ENCODE measurements around the gene IRF2BP2.
"Not testable (repeated sequence)": the region's sequence is repeated elsewhere in the genome, so short reads cannot be mapped to it uniquely, and the experiment has no call there.

IRF2BP2 gene

GRCh38 chr1:234610061-234610665 lies at the start of gene IRF2BP2:
TSS of gene IRF2BP2 (minus strand) at chr1:234610178. CDS start at chr1:234609494, 684 bp downstream.
- FAIRE-seq = no peak

- FAIRE-seq = no peak
These were observed 49.6 kb upstream of the IRF2BP2 start for GRCh38 chr1:234659538-234659937.

GRCh38 chr1:234658138-234658537 lies 48.2 kb upstream of the IRF2BP2 start:
- no peak for FAIRE-seq

- no peak for FAIRE-seq
These were observed 47.1 kb upstream of the IRF2BP2 start for GRCh38 chr1:234656944-234657654.

GRCh38 chr1:234656070-234656895 lies 46.3 kb upstream of the IRF2BP2 start:
- FAIRE-seq = no peak

GRCh38 chr1:234655328-234656069 lies 45.5 kb upstream of the IRF2BP2 start:
- FAIRE-seq = no peak

GRCh38 chr1:234654002-234654733 lies 44.2 kb upstream of the IRF2BP2 start:
- FAIRE-seq = no peak

GRCh38 chr1:234649432-234650081 lies 39.6 kb upstream of the IRF2BP2 start:
- no peak for FAIRE-seq

GRCh38 chr1:234647758-234648157 lies 37.8 kb upstream of the IRF2BP2 start:
- no peak for FAIRE-seq

- FAIRE-seq = no peak
These were observed 37.3 kb upstream of the IRF2BP2 start for GRCh38 chr1:234647245-234647644.

GRCh38 chr1:234645964-234646363 lies 36.0 kb upstream of the IRF2BP2 start:
- no peak for FAIRE-seq

- no peak for FAIRE-seq
These were observed 35.5 kb upstream of the IRF2BP2 start for GRCh38 chr1:234645474-234645953.

- FAIRE-seq = no peak
These were observed 35.0 kb upstream of the IRF2BP2 start for GRCh38 chr1:234644928-234645327.

GRCh38 chr1:234643850-234644134 lies 33.8 kb upstream of the IRF2BP2 start:
- FAIRE-seq = no peak

GRCh38 chr1:234643111-234643849 lies 33.3 kb upstream of the IRF2BP2 start:
- FAIRE-seq = no peak

- FAIRE-seq = no peak
These were observed 32.5 kb upstream of the IRF2BP2 start for GRCh38 chr1:234642428-234642827.

GRCh38 chr1:234639961-234640360 lies 30.0 kb upstream of the IRF2BP2 start:
- FAIRE-seq = no peak

GRCh38 chr1:234638832-234639799 lies 29.1 kb upstream of the IRF2BP2 start:
- FAIRE-seq = no peak

- FAIRE-seq = not testable (repeated sequence)
These were observed 24.9 kb upstream of the IRF2BP2 start for GRCh38 chr1:234634922-234635321.

GRCh38 chr1:234634387-234634786 lies 24.4 kb upstream of the IRF2BP2 start:
- no peak for FAIRE-seq

All from G401.6 (cell line).